ENCODE results near the gene ARMC9. TPM values are rescaled to one million over a fixed set of nuclear protein-coding genes. Genes with fewer than 3 reads are reported as not detected.

Gene ARMC9
- total RNA-seq, 1 experiment from 2014 or later = 14.9 TPM

DNA sequence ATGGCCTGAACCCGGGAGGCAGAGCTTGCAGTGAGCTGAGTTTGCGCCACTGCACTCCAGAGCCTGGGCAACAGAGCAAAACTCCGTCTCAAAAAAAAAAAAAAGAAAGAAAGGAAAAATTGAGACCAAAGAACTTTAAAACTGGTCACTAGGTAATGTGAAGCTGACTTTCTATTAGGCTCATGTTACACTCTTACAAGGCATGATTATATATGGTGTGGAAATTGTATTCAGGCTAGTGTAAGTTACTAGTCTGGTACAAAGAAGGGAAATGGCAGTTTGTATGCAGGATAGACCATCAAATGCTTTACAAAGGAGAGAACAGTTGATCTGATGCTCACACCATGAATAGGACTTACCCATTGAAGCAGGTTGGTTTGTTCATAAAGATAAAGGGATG is 35.4 kb upstream of the ARMC9 start:
- POLR2A ChIA-PET (ENCODE audit: low non-redundant PET) = no interaction called here
- CTCF ChIA-PET = no interaction called here
- H3K27ac ChIP-seq (ENCODE audit: low read depth, low read length, poor library complexity, severe bottlenecking) = no peak overlapping the region

DNA sequence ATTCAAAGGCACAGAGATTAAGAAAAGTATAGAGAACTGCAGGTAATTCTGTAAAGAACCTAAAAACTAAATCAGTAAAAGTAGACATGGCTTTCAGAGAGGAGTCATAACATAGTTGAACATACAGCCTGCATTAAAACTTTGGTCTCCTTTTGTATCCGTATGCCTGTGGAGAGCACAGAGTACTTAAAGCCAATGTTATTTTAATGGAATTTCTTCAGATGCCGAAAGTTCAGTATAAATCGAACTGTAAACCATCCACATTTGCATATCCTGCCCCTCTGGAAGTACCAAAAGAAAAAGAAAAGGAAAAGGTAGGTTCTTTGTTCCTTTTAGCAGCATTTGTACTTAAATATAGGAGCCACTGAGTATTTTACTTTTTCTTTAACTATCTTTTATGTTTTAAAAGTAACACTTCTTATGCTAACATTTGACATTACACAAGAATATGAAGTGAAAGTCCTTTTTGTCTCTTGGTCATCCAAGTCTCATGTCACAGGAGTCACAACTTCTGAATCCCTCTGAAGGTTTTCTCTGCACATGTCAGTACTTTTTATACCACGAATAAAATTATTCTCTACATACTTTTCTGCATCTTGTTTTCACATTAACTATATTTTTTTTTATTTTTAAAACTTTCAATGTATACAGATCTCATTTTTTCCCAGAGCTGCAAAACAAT is 34.9 kb upstream of the ARMC9 start:
- Histone ChIP-seq H3K27me3 (replicated peaks; ENCODE audit: insufficient read depth, low read depth, low read length, poor library complexity) (no peaks in the 10 kb centered on the region), H3K4me3 (ENCODE audit: low read depth, low read length, poor library complexity, severe bottlenecking) (no peak overlapping the region), H3K36me3 (ENCODE audit: insufficient read depth, low read length, poor library complexity, severe bottlenecking) (peaks cover 58% of the 10 kb centered on the region), H3K27ac (ENCODE audit: low read depth, low read length, poor library complexity, severe bottlenecking) (no peak overlapping the region), H3K4me1 (ENCODE audit: insufficient read depth, low read length, poor library complexity, severe bottlenecking) (peaks cover 2% of the 10 kb centered on the region), H3K9me3 (ENCODE audit: low read depth, low read length, poor library complexity, severe bottlenecking) (no peaks in the 10 kb centered on the region)
- no TSS peak for BruUV-seq (replicated peaks)
- CTCF ChIA-PET = no interaction called here
- POLR2A ChIA-PET (ENCODE audit: low non-redundant PET) = no interaction called here
- intact Hi-C loops (cut with micrococcal nuclease; ENCODE audit: unreplicated experiment) = no loop called here
- no peak for TF ChIP-seq EZH2 (IDR thresholded peaks at IDR 0.05; ENCODE audit: borderline replicate concordance, low read depth, low read length, poor library complexity, severe bottlenecking)
- TF ChIP-seq, protein P1, sequence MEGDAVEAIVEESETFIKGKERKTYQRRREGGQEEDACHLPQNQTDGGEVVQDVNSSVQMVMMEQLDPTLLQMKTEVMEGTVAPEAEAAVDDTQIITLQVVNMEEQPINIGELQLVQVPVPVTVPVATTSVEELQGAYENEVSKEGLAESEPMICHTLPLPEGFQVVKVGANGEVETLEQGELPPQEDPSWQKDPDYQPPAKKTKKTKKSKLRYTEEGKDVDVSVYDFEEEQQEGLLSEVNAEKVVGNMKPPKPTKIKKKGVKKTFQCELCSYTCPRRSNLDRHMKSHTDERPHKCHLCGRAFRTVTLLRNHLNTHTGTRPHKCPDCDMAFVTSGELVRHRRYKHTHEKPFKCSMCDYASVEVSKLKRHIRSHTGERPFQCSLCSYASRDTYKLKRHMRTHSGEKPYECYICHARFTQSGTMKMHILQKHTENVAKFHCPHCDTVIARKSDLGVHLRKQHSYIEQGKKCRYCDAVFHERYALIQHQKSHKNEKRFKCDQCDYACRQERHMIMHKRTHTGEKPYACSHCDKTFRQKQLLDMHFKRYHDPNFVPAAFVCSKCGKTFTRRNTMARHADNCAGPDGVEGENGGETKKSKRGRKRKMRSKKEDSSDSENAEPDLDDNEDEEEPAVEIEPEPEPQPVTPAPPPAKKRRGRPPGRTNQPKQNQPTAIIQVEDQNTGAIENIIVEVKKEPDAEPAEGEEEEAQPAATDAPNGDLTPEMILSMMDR (conservative IDR thresholded peaks at IDR 0.05; ENCODE audit: low read depth, low read length) = no peak
- DNase-seq (ENCODE audit: low spot score) = no peak

More for the DNA sequence above, 35.4 kb upstream of the ARMC9 start:
- H3K9me3 ChIP-seq (ENCODE audit: low read depth, low read length, poor library complexity, severe bottlenecking) = no peaks in the 10 kb centered on the region
- no peak overlapping the region for H3K4me3 ChIP-seq (ENCODE audit: low read depth, low read length, poor library complexity, severe bottlenecking)
- H3K36me3 ChIP-seq (ENCODE audit: insufficient read depth, low read length, poor library complexity, severe bottlenecking) = peaks cover 56% of the 10 kb centered on the region
- DNase-seq (ENCODE audit: low spot score) = no peak
- H3K27me3 ChIP-seq (replicated peaks; ENCODE audit: insufficient read depth, low read depth, low read length, poor library complexity) = no peaks in the 10 kb centered on the region
- intact Hi-C loops (cut with micrococcal nuclease; ENCODE audit: unreplicated experiment) = no loop called here
- H3K4me1 ChIP-seq (ENCODE audit: insufficient read depth, low read length, poor library complexity, severe bottlenecking) = no peaks in the 10 kb centered on the region
- BruUV-seq (replicated peaks) = no TSS peak
- no peak for TF ChIP-seq EZH2 (IDR thresholded peaks at IDR 0.05; ENCODE audit: borderline replicate concordance, low read depth, low read length, poor library complexity, severe bottlenecking)
- TF ChIP-seq, protein P1 (conservative IDR thresholded peaks at IDR 0.05; ENCODE audit: low read depth, low read length) = no peak

DNA sequence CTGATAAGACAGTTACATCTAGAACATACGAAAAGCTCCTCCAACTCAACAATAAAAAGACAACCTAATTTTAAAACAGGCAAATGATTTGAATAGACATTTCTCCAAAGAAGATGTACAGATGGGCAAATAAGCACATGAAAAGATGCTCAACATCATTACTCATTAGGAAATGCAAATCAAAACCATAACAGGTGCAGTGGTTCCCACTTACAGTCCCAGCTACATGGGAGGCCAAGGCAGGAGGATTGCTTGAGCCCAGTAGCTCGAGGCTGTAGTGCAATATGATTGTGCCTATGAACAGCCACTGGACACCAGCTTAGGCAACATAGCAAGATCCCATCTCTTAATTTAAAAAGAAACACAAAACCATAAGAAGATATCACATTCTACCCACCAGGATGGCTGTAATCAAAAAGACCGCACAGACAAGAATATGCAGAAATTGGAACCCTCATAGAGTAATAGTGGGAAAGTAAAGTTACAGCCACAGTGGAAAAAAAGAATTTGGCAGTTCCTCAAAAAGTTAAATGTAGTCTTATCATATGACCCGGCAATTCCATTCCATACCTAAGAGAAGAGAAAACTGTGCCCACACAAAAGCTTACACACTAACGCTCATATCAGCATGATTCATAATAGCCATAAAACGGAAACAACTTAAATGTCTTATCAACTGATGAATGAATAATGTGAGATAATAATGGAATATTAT is 30.5 kb upstream of the ARMC9 start:
- no peak for DNase-seq (ENCODE audit: low spot score)
- intact Hi-C loops (cut with micrococcal nuclease; ENCODE audit: unreplicated experiment) = no loop called here
- peak overlapping the region; percentile 55 for H3K27ac ChIP-seq (ENCODE audit: low read depth, low read length, poor library complexity, severe bottlenecking)
- ChIA-PET CTCF (no interaction called here), POLR2A (ENCODE audit: low non-redundant PET) (no interaction called here)
- BruUV-seq (replicated peaks) = no TSS peak
- H3K4me1 ChIP-seq (ENCODE audit: insufficient read depth, low read length, poor library complexity, severe bottlenecking) = peaks cover 14% of the 10 kb centered on the region
- H3K9me3 ChIP-seq (ENCODE audit: low read depth, low read length, poor library complexity, severe bottlenecking) = no peaks in the 10 kb centered on the region
- TF ChIP-seq EZH2 (IDR thresholded peaks at IDR 0.05; ENCODE audit: borderline replicate concordance, low read depth, low read length, poor library complexity, severe bottlenecking) = no peak
- TF ChIP-seq, protein P1 (conservative IDR thresholded peaks at IDR 0.05; ENCODE audit: low read depth, low read length) = no peak
- peaks cover 70% of the 10 kb centered on the region for H3K36me3 ChIP-seq (ENCODE audit: insufficient read depth, low read length, poor library complexity, severe bottlenecking)
- no peaks in the 10 kb centered on the region for H3K27me3 ChIP-seq (replicated peaks; ENCODE audit: insufficient read depth, low read depth, low read length, poor library complexity)
- no peak overlapping the region for H3K4me3 ChIP-seq (ENCODE audit: low read depth, low read length, poor library complexity, severe bottlenecking)
